Measurements from ENCODE around the gene NOX5. TPM values are rescaled to one million over a fixed set of nuclear protein-coding genes. Genes with fewer than 3 reads are reported as not detected.

NOX5 gene
- total RNA-seq, 2 donors from 2014 or later: 0.16 to 0.19 TPM

DNA sequence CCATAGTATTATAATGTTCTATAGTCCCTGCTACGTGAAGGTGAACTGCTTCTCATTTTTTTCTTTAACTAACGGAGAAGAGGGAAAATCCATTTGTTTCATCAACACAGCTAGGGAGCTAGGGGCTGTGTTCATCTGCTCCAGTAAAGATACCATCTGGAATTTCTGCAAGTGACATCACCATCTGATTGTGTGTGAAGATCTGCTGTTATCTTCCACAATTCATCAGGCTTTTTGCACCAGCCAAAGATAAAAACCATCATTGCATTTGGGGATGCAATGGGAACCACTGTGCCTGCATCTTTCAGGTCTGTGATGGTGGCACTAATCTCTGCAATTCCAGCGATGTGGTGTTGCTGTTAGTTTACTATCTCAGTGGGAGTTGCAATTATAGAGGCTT lies 35.5 kb upstream of the NOX5 start:
- Histone ChIP-seq H3K27ac (no peak overlapping the region), H3K27me3 (no peaks in the 10 kb centered on the region), H3K36me3 (no peaks in the 10 kb centered on the region), H3K4me3 (no peak overlapping the region), H3K4me1 (no peaks in the 10 kb centered on the region), H3K9me3 (peaks cover 0 to 9% of the 10 kb centered on the region in 2 donors)
- TF ChIP-seq, protein P1, sequence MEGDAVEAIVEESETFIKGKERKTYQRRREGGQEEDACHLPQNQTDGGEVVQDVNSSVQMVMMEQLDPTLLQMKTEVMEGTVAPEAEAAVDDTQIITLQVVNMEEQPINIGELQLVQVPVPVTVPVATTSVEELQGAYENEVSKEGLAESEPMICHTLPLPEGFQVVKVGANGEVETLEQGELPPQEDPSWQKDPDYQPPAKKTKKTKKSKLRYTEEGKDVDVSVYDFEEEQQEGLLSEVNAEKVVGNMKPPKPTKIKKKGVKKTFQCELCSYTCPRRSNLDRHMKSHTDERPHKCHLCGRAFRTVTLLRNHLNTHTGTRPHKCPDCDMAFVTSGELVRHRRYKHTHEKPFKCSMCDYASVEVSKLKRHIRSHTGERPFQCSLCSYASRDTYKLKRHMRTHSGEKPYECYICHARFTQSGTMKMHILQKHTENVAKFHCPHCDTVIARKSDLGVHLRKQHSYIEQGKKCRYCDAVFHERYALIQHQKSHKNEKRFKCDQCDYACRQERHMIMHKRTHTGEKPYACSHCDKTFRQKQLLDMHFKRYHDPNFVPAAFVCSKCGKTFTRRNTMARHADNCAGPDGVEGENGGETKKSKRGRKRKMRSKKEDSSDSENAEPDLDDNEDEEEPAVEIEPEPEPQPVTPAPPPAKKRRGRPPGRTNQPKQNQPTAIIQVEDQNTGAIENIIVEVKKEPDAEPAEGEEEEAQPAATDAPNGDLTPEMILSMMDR (IDR thresholded peaks at IDR 0.05): no peak
- DNase-seq (ENCODE audit: low spot score): no peak

DNA sequence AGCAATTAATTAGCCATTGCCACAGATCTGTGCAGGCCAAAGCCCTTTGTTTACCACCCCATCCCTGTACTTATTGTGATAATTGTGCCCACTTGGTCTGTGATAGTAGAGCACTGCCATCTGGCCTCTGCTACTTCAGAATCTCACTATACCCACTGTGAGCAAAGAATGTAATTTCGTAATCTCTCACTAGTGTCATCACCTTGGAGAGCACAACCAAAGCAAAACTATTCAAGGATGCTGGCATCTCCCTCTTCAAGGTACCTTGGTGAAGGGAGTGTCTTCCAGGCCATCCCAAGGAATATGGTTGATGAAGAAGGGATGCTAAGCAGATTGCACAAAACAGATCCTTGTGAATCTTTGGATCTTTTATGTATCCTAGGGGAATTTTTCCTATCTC lies 34.7 kb upstream of the NOX5 start:
- H3K27me3 ChIP-seq: no peaks in the 10 kb centered on the region
- no peaks in the 10 kb centered on the region for H3K4me1 ChIP-seq
- H3K9me3 ChIP-seq: peaks cover 0 to 9% of the 10 kb centered on the region in 2 donors
- TF ChIP-seq, protein P1 (IDR thresholded peaks at IDR 0.05): no peak
- no peak overlapping the region for H3K27ac ChIP-seq
- H3K4me3 ChIP-seq: no peak overlapping the region
- DNase-seq (ENCODE audit: low spot score): no peak
- H3K36me3 ChIP-seq: no peaks in the 10 kb centered on the region

DNA sequence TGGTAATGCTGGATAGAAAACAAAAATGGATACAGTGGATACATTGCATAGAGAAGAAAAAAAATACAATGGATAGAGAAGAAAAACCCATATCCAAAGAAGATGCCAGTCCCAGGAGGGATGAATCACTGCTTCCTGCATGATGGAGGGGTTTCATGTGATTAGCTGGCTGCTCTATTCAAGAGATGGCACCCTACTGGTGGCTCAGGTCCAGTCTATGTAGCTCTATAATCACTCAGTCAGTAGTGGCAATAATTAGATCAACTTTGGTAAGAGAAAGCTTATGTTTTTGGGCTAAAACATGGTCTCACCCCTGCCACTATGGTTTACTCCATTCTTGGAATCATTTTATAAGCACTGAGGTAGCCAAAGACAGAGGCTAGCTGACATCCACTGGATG lies 33.7 kb upstream of the NOX5 start:
- Histone ChIP-seq H3K4me3 (no peak overlapping the region), H3K9me3 (peaks cover 0 to 9% of the 10 kb centered on the region in 2 donors), H3K36me3 (no peaks in the 10 kb centered on the region), H3K4me1 (no peaks in the 10 kb centered on the region), H3K27me3 (no peaks in the 10 kb centered on the region), H3K27ac (no peak overlapping the region)
- TF ChIP-seq, protein P1 (IDR thresholded peaks at IDR 0.05): no peak
- DNase-seq (ENCODE audit: low spot score): no peak

DNA sequence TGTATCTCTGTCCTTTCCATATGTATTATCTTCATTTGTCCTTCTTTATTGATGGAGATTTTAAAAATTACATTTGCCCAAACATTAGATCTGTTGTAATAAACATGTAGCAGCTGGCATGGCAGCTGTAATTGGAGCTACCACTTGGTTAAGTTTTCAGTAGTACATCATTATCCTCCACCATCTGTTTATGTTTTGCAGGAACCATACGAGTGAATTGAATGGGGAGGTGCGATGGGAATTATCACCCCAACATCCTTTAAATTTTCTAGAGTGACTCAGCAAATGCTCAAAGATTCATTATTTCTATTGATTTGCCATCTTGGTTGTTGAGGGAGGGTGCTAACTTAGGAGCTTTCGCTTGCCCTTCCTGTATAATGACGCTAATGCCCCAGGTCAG lies 32.6 kb upstream of the NOX5 start:
- no peak overlapping the region for H3K27ac ChIP-seq
- H3K36me3 ChIP-seq: no peaks in the 10 kb centered on the region
- DNase-seq (ENCODE audit: low spot score): no peak
- peaks cover 0 to 5% of the 10 kb centered on the region in 2 donors for H3K9me3 ChIP-seq
- TF ChIP-seq, protein P1 (IDR thresholded peaks at IDR 0.05): no peak
- no peaks in the 10 kb centered on the region for H3K4me1 ChIP-seq
- H3K4me3 ChIP-seq: no peak overlapping the region
- H3K27me3 ChIP-seq: no peaks in the 10 kb centered on the region

DNA sequence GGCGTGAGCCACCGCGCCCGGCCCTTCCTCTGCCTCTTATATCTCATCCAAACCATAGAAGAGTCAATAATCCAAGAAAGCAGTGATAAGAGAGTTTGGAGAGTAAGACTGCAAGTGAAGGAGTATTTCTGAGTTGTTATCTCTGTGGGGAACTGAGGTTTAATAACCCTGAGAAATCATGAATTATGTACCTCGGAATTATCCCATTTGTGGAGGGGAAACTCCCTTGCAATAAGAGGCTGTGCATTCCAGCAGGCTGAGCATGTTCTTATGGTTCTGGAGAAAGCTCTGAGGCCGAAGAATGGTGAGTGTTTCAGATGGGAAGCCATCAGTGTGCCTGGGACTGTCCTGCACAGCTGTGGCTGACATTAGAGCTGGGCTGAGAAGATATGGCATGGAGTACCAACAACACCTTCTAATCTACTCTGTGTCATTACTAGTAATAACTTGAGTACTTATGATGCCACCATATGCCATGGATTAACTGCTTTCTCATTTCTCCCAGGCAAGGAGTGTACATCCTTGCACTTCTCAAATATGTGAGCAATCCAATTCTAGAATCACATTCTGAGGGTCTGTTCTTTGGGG lies 31.4 kb upstream of the NOX5 start:
- Histone ChIP-seq H3K27me3 (no peaks in the 10 kb centered on the region), H3K9me3 (no peaks in the 10 kb centered on the region), H3K4me3 (no peak overlapping the region), H3K36me3 (no peaks in the 10 kb centered on the region), H3K4me1 (no peaks in the 10 kb centered on the region), H3K27ac (no peak overlapping the region)
- DNase-seq (ENCODE audit: low spot score): no peak
- TF ChIP-seq, protein P1 (IDR thresholded peaks at IDR 0.05): no peak

DNA sequence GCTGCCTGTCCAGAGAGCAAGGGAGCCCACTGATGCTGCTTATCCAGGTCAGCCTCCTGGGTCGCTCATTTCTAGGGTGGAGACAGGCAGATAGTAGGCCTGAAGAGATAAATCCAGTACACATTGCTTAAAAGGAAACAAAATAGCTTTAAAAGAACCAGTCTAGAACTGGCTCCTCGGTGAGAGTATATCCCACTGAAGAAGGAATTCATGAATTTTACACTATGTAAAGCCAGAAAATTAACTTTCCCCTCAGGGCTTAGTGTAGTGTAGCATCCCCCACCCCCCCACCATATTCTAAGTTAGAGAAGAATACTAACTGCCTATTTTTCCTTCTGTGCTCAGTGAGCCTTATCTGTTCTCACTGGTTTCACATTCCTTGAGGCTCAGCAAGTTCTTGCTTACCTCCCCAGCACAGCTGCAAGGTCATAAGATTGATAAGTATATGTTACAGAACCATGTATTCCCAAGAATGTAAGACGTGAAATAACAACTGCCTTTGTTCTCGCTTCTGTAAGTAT lies 30.5 kb upstream of the NOX5 start:
- DNase-seq (ENCODE audit: low spot score): no peak
- H3K27ac ChIP-seq: no peak overlapping the region
- no peaks in the 10 kb centered on the region for H3K9me3 ChIP-seq
- no peak overlapping the region for H3K4me3 ChIP-seq
- H3K4me1 ChIP-seq: no peaks in the 10 kb centered on the region
- H3K27me3 ChIP-seq: no peaks in the 10 kb centered on the region
- TF ChIP-seq, protein P1 (IDR thresholded peaks at IDR 0.05): no peak
- no peaks in the 10 kb centered on the region for H3K36me3 ChIP-seq

Data from right atrium auricular region (tissue), 2 donors.